ENCODE results near the gene MACROD2.
"Not testable (repeated sequence)": the region's sequence is repeated elsewhere in the genome, so short reads cannot be mapped to it uniquely, and the experiment has no call there.

Gene MACROD2

DNA sequence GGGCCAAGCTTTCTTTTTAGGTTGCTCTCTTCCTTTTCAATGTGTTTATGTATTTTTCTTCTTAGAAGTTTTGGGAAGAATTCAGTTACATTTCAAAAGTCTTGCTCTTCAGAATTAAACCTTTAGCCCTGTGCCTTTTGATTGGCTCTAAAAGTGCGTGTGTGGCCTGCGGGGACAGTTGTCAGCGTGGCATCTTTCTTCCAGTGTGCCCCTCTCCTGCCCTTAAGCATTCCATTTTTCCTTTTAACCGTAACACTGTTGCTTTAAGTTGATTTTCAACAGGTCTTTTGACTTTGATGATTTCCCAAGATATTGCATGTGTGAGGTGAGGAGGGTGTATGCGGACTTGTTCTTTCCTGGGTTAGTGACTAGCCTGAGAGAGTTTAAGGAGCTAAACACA, 1341.2 kb downstream of the MACROD2 start:
- DNase-seq = no peak

DNA sequence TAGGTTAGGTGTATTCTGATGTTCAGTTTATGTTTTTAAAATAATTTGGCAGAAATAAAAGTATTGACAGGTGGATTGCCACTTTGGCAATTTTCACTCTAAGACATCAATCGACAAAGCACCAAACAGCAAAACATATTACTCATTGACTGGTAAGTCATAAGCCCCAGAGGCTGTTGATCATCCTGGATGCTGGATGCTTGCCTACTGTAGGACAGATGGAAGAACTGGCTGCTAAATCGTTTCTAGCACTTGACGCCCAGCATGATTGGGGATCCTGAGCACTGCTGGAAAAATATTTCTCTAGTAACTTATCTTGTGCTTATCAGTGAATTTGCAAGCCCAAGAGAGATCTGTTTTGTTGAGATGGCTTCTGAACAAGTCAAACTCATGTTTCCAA, 1343.9 kb downstream of the MACROD2 start:
- no peak for DNase-seq

- no peak for DNase-seq
These were observed 1347.7 kb downstream of the MACROD2 start for GRCh38 chr20:15342991-15343523.

DNA sequence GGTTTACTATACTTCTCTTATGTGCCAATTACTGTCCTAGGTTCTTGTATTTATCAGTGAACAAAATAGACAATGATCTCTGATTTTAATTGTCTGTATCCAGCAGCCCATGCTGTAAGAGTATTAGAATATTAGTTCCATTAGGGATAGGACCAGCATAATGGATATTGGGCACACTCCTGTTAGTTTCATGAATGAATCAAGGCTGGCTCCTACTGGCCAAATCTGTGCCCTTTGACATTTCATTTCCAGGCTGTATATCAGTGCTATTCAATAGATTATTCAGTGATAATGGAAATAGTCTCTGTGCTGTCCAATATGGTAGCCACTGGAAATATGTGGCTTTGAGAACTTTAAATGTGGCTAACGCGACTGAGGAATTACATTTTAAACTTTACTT, 1350.0 kb downstream of the MACROD2 start:
- DNase-seq = no peak

DNA sequence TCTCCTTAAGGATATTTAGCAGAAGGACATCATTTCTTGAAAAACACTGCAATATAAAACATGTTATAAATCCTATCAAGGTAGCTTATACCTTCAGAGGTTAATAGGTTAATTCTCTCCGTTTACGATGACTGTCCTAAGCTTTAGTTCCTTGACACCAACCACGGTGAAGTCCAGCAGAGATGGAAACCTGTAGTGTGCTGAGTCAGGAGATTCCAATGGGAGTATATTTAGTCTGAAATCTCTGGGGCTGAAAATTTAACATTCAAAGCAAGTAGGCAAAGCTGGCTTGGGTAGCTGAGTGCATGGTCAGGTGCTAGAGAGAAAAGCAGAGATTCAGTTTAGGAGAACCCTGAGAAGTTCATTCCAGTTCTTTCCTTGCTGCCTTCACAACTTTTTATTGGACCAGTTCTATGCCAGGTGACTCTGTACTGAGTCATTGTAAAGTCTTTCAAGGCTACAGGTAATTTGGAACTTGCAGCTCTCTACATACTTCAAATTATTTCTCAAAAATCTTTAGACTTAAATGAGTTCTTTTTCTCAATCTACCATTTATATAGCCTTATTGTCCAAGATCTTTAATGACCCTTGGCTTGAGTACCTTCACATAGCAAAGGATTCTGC, 1351.5 kb downstream of the MACROD2 start:
- no peak for DNase-seq

DNA sequence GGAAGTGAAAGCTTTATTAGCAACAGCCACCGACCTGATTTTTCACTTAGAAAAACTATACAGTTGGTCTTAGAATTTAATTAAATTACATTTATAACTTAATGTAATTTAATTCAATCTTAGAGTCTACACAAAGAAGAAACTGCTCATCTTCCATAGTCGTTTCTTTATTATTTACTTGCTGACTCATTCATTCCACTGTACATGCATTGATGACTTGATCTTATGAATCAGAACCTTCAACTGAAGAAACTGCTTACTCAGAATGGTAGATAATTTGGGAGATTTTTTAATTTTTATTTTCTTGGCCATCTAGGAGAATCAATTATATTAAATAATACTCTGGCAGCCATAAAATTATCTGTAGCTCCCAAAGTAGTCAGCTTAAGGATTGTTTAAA, 1363.7 kb downstream of the MACROD2 start:
- DNase-seq = no peak

DNA sequence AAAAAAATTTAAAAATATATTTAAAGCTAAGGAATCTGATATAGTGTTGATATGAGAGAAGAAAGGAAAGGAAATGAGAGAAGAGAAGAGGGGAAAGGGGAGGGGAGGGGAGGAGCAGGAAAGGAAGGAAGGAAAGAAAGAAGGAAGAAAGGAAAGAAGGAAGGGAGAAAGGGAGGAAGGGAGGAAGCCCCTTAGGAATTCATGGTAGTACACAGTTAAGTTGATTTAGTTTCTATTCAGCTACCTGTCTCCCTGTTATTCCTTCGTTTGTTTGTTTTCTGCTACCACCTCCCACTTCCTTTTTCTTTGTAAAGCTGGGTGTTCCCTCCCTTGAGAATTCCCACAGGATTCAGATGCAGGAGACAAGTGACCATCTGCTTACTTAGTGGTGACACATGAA, 1367.5 kb downstream of the MACROD2 start:
- no peak for DNase-seq

- DNase-seq = no peak
These were observed 1369.5 kb downstream of the MACROD2 start for GRCh38 chr20:15364781-15365180.

GRCh38 chr20:15370370-15370769, 1375.1 kb downstream of the MACROD2 start:
- no peak for DNase-seq

DNA sequence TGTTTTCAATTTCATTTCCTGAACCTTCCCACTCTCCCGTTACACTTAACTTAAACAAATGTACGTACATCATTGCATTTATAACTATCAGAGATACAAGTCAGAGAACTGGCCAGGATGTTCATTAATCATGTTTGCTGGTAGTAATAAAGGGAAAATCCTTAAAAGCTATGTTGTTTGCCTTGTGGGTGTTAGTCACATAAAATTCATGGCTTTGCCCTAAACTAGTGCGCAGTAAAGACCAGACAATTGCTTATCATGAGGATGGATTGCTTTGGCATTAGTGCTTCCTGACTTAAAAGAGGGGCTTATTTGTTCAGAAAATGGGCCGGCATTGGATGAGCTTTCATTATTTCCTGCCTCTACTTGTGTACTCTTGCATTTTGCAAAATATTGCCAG, 1379.4 kb downstream of the MACROD2 start:
- no peak for DNase-seq

- DNase-seq = no peak
These were observed 1380.5 kb downstream of the MACROD2 start for GRCh38 chr20:15375836-15376235.

- not testable (repeated sequence) for DNase-seq
These were observed 1382.3 kb downstream of the MACROD2 start for GRCh38 chr20:15377603-15378002.

DNA sequence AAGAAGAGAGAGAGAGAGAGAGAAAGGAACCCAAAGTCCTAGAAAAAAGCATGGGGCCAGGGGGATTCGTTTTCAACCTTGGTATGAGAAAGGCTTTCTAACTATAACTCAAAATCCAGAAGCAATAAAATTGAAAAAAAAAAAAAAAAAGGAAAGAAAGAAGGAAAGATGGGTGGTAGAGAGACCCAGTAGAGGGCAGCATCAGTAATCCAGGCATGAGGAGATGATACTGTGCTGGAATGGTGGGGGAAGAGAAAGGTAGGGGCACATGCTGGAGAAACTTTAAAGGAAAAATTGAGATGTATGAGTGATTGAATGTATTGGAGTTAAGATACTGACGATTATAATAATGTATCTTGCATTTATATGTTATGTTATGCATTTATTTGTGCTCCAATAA, 1382.8 kb downstream of the MACROD2 start:
- no peak for DNase-seq

DNA sequence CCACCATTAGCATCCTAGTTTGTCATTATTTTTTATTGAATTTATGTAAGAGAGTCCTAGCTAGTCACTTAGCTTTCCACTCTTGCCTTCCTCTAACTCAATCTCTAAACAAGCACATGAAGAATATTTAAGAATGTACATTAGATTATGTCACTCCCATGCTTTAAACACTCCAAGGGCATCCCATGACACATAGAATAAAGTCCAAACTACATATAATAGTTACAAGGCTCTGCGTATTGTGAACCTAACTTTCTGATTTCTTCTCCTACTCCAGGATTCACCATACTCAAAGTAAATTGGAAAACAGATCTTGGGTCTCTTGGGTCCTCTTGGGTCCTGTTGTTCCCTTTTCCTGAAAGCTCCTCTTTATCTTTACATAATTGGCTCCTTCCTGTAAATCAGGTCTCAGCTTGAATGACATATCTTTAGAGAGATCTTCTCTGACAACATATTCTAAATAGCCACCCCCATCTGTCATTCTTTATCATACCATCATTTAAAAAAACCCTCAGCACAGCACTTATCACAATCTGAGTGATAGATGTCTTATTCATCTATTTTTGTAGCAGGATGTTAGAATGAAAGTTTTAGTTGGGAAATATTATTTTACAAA, 1384.5 kb downstream of the MACROD2 start:
- no peak for DNase-seq

- no peak for DNase-seq
These were observed 1385.5 kb downstream of the MACROD2 start for GRCh38 chr20:15380770-15381169.

DNA sequence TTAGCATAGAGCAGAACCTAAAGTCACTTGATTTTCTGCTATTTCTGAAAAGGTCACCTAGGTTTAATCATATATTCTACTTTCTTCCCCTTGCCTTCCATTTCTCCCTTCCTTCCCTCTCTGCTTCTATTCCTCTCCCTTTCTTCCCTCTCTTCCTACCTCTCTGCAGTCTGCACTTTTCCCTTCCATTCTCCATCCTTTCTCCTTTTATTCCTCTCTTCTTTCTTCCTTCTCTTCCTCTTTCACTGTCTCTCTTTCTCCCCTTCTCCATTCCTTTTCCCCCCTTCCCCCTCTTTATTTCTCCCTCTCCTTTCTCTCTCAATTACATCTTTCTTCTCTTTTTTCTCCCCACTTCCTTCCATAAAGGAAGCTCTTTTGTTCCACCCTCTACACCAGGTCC, 1391.9 kb downstream of the MACROD2 start:
- DNase-seq = no peak

GRCh38 chr20:15395457-15395856, 1400.1 kb downstream of the MACROD2 start:
- DNase-seq = no peak

DNA sequence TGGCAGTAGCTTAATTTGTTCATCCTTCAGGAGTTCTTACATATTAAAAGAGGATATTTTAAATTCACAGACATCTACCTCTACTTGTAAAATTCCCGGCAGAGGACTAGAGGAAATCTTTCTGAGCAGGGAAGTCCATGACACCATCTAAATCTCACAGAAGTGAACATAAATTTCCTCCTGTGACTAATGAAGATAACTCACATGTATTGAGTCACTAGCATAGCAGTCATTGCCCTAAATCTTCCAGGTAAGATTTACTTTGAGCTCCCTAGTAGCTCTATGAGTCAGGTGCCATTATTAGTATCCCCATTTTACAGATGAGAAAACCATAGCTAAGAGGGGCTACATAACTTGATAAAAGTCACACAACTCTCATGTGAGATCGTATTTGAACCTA, 1400.7 kb downstream of the MACROD2 start:
- no peak for DNase-seq

GRCh38 chr20:15396900-15397299, 1401.6 kb downstream of the MACROD2 start:
- DNase-seq = no peak

- DNase-seq = no peak
These were observed 1404.5 kb downstream of the MACROD2 start for GRCh38 chr20:15399781-15400180.

DNA sequence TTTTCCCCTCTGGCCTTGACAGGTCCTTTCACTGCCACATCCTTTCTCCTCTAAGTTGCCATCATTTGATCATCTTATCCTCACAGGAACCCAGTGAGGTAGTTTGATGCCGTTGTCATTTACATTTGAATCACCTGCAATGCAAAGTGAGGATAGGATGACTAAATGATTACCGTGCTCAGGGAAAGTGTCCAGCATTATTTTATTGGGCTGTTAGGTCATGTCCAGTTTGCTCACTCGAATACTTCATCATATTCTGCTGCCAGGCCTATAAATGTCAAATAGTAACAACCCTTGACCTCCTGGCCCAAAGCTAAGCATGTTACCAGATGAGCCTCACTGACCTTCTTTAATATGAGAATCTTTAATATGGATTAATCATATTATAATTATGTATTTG, 1410.8 kb downstream of the MACROD2 start:
- DNase-seq = no peak

DNA sequence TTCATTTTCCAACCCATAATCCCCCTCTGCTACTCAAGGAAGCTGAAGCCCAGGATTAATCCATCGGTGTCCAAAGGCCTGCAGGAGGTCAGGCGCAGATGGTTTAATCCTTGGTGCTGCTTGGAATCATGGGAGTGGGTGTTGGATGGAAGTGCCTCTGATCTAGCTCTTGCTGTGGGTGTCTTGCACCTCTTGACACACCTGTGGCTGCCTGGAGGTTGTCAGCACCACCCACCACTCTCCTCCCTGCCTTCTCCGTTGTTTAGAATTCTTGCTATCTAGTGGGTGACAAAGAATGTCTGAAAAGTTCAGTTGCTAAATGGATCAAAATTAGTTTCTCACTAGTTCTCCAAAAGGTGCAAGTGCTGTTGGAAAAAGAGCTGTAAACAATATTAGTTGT, 1416.5 kb downstream of the MACROD2 start:
- DNase-seq = no peak

DNA sequence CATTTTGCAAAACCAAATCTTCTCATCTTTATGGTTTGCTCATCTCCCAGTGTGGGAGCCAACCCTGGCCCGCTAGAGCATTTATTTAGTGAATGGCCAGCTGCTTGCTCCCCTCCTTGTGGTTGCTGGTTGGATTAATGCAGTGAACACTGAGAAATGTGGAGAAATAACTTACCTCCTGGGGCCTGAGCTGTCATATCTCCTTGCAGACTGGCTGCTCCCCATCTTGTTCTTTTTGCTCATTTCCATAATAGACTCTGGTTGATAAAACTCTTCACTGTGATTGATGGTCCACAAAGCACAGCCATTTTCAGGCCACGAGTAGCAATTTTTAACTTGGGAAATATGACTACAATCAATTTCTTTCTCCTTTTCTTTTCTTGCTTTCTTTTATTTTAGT, 1420.6 kb downstream of the MACROD2 start:
- no peak for DNase-seq

GRCh38 chr20:15419856-15420255, 1424.5 kb downstream of the MACROD2 start:
- DNase-seq = no peak

GRCh38 chr20:15422966-15423365, 1427.7 kb downstream of the MACROD2 start:
- DNase-seq = no peak
